HCT116 (cell line): Measurements from ENCODE around the gene FN3KRP. TPM values are rescaled to one million over a fixed set of nuclear protein-coding genes. Genes with fewer than 3 reads are reported as not detected.

ENCODE experiments used
- ATAC-seq: fragments of 200-7000 bp; cut with Tn5 transposase; 2 replicates; pipeline ENCODE4 v1.9.1; 2020; ENCODE audit warnings: mild to moderate bottlenecking, moderate library complexity
- BruUV-seq: library from RNA; stranded (reverse); fragments of 400-500 nt; replicated peaks from 2 replicates; lab custom pipeline; 2021; lab: Mats Ljungman, UMichigan
- CTCF ChIA-PET: fragments of 300-600 bp; sonication (Branson Sonifier 250); formaldehyde crosslinking; loops from one replicate; lab custom pipeline; 2021; ENCODE audit warnings: antibody characterized with exemption; lab: Charles Lee
- POLR2A ChIA-PET: fragments of 300-600, 350-600 bp; sonication (Branson Sonifier 250); formaldehyde crosslinking; loops from one replicate; lab custom pipeline; 2021; ENCODE audit warnings: antibody characterized with exemption; lab: Charles Lee
- RAD21 ChIA-PET, 2 experiments: fragments of 300-600 bp; sonication (Branson Sonifier 250); formaldehyde crosslinking; loops; one replicate each; lab custom pipeline; 2023; ENCODE audit warnings: low total read pairs in 2 of 2; ENCODE audit not compliant: uncharacterized antibody in 2 of 2, unreplicated experiment in 2 of 2, low non-redundant PET in 1 of 2; lab: Charles Lee
- DNase-seq: peaks from one replicate; pipeline ENCODE4 v3.0.0-alpha.2; 2010; ENCODE audit warnings: low read depth, low spot score
- H2AFZ ChIP-seq: fragments of 200-600 bp; shearing (Covaris generic), sonication (generic); 2 replicates; pipeline ENCODE4 v1.6.1; 2017; ENCODE audit warnings: low read depth, mixed run types, mixed read lengths, antibody characterized with exemption, low read length; ENCODE audit not compliant: poor library complexity, severe bottlenecking
- H3K27ac ChIP-seq: 2 replicates; pipeline ENCODE4 v1.5.1; 2012; ENCODE audit warnings: low read depth, low read length
- H3K27me3 ChIP-seq: fragments of 200-600 bp; sonication (generic); 2 replicates; pipeline ENCODE4 v1.6.1; 2016; ENCODE audit warnings: mixed run types, low read length, mixed read lengths; ENCODE audit not compliant: insufficient read depth
- H3K36me3 ChIP-seq, 2 experiments: fragments of 200-500 bp in 1 of 2; fragments of 200-600 bp in 1 of 2; sonication (Bioruptor generic) in 1 of 2; sonication (generic) in 1 of 2; 2 replicates each; pipeline versions ENCODE4 v1.5.1 to v1.6.1; 2014 to 2016; ENCODE audit warnings: low read length in 2 of 2, inconsistent platforms in 1 of 2, mixed read lengths in 1 of 2, mixed run types in 1 of 2; ENCODE audit not compliant: insufficient read depth in 2 of 2, control insufficient read depth in 1 of 2
- H3K4me1 ChIP-seq, 2 experiments: fragments of 200-600 bp in 1 of 2; sonication (generic) in 1 of 2; 2 replicates each; pipeline versions ENCODE4 v1.5.1 to v1.6.1; 2012 to 2017; ENCODE audit warnings: low read length in 2 of 2, inconsistent platforms in 1 of 2, mild to moderate bottlenecking in 1 of 2, mixed read lengths in 1 of 2, mixed run types in 1 of 2, moderate library complexity in 1 of 2; ENCODE audit not compliant: insufficient read depth in 2 of 2, control insufficient read depth in 1 of 2
- H3K4me2 ChIP-seq: fragments of 200-600 bp; sonication (generic); 2 replicates; pipeline ENCODE4 v1.6.1; 2017; ENCODE audit warnings: mixed run types, low read length, mixed read lengths
- H3K4me3 ChIP-seq, 2 experiments: fragments of 200-600 bp in 1 of 2; sonication (generic) in 1 of 2; replicated peaks in 1 of 2; 2 replicates each; pipeline ENCODE4 v1.5.1; 2011 to 2016; ENCODE audit warnings: low read length in 2 of 2, control low read depth in 1 of 2, low read depth in 1 of 2, mild to moderate bottlenecking in 1 of 2, mixed read lengths in 1 of 2, mixed run types in 1 of 2
- H3K79me2 ChIP-seq: fragments of 200-600 bp; sonication (generic); 2 replicates; pipeline ENCODE4 v1.6.1; 2017; ENCODE audit warnings: mild to moderate bottlenecking, mixed run types, low read length, moderate library complexity, mixed read lengths; ENCODE audit not compliant: insufficient read depth
- H3K9ac ChIP-seq: fragments of 200-600 bp; sonication (generic); 2 replicates; pipeline ENCODE4 v1.6.1; 2016; ENCODE audit warnings: low read length, mixed read lengths
- H3K9me2 ChIP-seq: fragments of 200-600 bp; sonication (generic), shearing (Covaris generic); 2 replicates; pipeline ENCODE4 v1.6.1; 2017; ENCODE audit warnings: mixed run types, mild to moderate bottlenecking, moderate library complexity; ENCODE audit not compliant: insufficient read depth
- H3K9me3 ChIP-seq, 2 experiments: fragments of 200-500 bp in 1 of 2; fragments of 200-600 bp in 1 of 2; sonication (Bioruptor generic) in 1 of 2; sonication (generic) in 1 of 2; 2 replicates each; pipeline ENCODE4 v1.6.1; 2014 to 2017; ENCODE audit warnings: low read length in 2 of 2, mixed read lengths in 2 of 2, inconsistent platforms in 1 of 2, low read depth in 1 of 2, mild to moderate bottlenecking in 1 of 2, mixed run types in 1 of 2, moderate library complexity in 1 of 2; ENCODE audit not compliant: control insufficient read depth in 1 of 2, insufficient read depth in 1 of 2
- H4K20me1 ChIP-seq: fragments of 200-600 bp; sonication (generic), shearing (Covaris generic); 2 replicates; pipeline ENCODE4 v1.6.1; 2017; ENCODE audit warnings: mixed run types, mild to moderate bottlenecking, moderate library complexity; ENCODE audit not compliant: insufficient read depth
- EGR1 ChIP-seq: IDR thresholded peaks from 2 replicates; pipeline ENCODE4 v1.6.1; 2012; ENCODE audit warnings: low read depth
- ELF1 ChIP-seq: IDR thresholded peaks from 2 replicates; pipeline ENCODE4 v1.6.1; 2012; ENCODE audit warnings: low read depth, borderline replicate concordance
- EZH2 ChIP-seq: fragments of 200-600 bp; sonication (generic); IDR thresholded peaks from 2 replicates; pipeline ENCODE4 v1.6.1; 2017; ENCODE audit warnings: antibody characterized with exemption, mixed run types
- MAX ChIP-seq: IDR thresholded peaks from 2 replicates; pipeline ENCODE4 v1.6.1; 2012
- POLR2A ChIP-seq: IDR thresholded peaks from 2 replicates; pipeline ENCODE4 v1.7.0; 2011; ENCODE audit warnings: borderline replicate concordance; ENCODE audit not compliant: insufficient read depth, insufficient read length; ENCODE audit errors: extremely low read depth
- POLR2AphosphoS5 ChIP-seq: IDR thresholded peaks from 2 replicates; pipeline ENCODE4 v1.6.1; 2011; ENCODE audit warnings: mild to moderate bottlenecking, low read depth, low read length, moderate library complexity
- RAD21 ChIP-seq: IDR thresholded peaks from 2 replicates; pipeline ENCODE4 v1.6.1; 2012; ENCODE audit warnings: low read depth, mild to moderate bottlenecking
- REST ChIP-seq: IDR thresholded peaks from 2 replicates; pipeline ENCODE4 v1.6.1; 2012; ENCODE audit warnings: low read depth
- SP1 ChIP-seq: IDR thresholded peaks from 2 replicates; pipeline ENCODE4 v1.6.1; 2012; ENCODE audit warnings: low read depth
- SRF ChIP-seq: IDR thresholded peaks from 2 replicates; pipeline ENCODE4 v1.6.1; 2012; ENCODE audit warnings: low read depth
- TCF7L2 ChIP-seq: IDR thresholded peaks from 2 replicates; pipeline ENCODE4 v1.7.0; 2011; ENCODE audit warnings: borderline replicate concordance, inconsistent platforms; ENCODE audit not compliant: insufficient read depth, insufficient read length; ENCODE audit errors: extremely low read depth
- YY1 ChIP-seq: IDR thresholded peaks from 2 replicates; pipeline ENCODE4 v1.6.1; 2011; ENCODE audit warnings: low read length, low read depth, moderate library complexity, mild to moderate bottlenecking; ENCODE audit not compliant: insufficient replicate concordance; ENCODE audit errors: extremely low read depth
- ZNF274 ChIP-seq: fragments of 200-500 bp; sonication (Bioruptor generic); IDR thresholded peaks from 2 replicates; pipeline ENCODE4 v1.6.1; 2014; ENCODE audit warnings: mild to moderate bottlenecking, low read depth, low read length, inconsistent platforms
- intact Hi-C: fragments of 100-400 bp; cut with micrococcal nuclease; formaldehyde crosslinking; loops from 2 replicates; pipeline ENCODE4 v1.10.0; 2022
- total RNA-seq: library from RNA; stranded (reverse); gene quantifications from one replicate; pipeline ENCODE4 v1.2.1, GENCODE V29; 2021; ENCODE audit not compliant: unreplicated experiment
- TF ChIP-seq, protein P1 (sequence below): IDR thresholded peaks from 2 replicates; pipeline ENCODE4 v1.6.1; 2011; ENCODE audit warnings: mild to moderate bottlenecking, low read length, moderate library complexity; ENCODE audit not compliant: insufficient replicate concordance; ENCODE audit errors: extremely low read depth
- TF ChIP-seq, protein P2 (sequence below): IDR thresholded peaks from 2 replicates; pipeline ENCODE4 v1.6.1; 2012

The FN3KRP gene
- total RNA-seq, 1 experiment from 2014 or later: 35.2 TPM

DNA sequence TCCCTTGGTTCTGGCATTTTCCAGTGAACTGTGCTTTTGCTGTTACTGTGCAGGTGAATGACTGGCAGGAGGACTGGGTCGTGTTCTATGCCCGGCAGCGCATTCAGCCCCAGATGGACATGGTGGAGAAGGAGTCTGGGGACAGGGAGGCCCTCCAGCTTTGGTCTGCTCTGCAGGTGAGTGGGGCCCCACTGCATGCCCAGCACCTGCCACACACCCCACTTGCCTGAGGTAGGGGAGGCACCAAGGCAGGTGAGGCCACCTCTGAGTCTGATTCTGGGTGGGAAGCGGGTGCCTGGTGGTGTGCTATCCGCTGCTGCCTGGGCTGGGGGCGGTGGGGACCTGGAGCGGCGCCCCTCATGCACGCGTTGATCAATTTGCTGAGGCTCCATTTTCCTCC is 9.9 kb downstream of the FN3KRP start:
- Histone ChIP-seq H3K9ac (no peak overlapping the region), H3K4me2 (no peak overlapping the region), H3K79me2 (no peaks in the 10 kb centered on the region), H3K4me3 (no peak overlapping the region), H3K4me1 (no peaks in the 10 kb centered on the region), H4K20me1 (no peaks in the 10 kb centered on the region), H3K9me3 (no peaks in the 10 kb centered on the region), H2AFZ (no peak overlapping the region), H3K9me2 (no peaks in the 10 kb centered on the region), H3K27me3 (no peaks in the 10 kb centered on the region), H3K36me3 (peaks cover 23 to 39% of the 10 kb centered on the region in 2 experiments), H3K27ac (no peak overlapping the region)
- intact Hi-C loops: no loop called here
- no peak for TF ChIP-seq REST
- TF ChIP-seq POLR2A: no peak
- TF ChIP-seq POLR2AphosphoS5: no peak
- no peak for TF ChIP-seq EZH2
- TF ChIP-seq, protein P1, sequence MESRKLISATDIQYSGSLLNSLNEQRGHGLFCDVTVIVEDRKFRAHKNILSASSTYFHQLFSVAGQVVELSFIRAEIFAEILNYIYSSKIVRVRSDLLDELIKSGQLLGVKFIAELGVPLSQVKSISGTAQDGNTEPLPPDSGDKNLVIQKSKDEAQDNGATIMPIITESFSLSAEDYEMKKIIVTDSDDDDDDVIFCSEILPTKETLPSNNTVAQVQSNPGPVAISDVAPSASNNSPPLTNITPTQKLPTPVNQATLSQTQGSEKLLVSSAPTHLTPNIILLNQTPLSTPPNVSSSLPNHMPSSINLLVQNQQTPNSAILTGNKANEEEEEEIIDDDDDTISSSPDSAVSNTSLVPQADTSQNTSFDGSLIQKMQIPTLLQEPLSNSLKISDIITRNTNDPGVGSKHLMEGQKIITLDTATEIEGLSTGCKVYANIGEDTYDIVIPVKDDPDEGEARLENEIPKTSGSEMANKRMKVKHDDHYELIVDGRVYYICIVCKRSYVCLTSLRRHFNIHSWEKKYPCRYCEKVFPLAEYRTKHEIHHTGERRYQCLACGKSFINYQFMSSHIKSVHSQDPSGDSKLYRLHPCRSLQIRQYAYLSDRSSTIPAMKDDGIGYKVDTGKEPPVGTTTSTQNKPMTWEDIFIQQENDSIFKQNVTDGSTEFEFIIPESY: no peak
- no peak for TF ChIP-seq SP1
- no peak for TF ChIP-seq ELF1
- TF ChIP-seq, protein P2, sequence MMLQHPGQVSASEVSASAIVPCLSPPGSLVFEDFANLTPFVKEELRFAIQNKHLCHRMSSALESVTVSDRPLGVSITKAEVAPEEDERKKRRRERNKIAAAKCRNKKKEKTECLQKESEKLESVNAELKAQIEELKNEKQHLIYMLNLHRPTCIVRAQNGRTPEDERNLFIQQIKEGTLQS: no peak
- no peak for TF ChIP-seq SRF
- TF ChIP-seq EGR1: no peak
- no peak for TF ChIP-seq MAX
- no peak for TF ChIP-seq TCF7L2
- TF ChIP-seq YY1: no peak
- TF ChIP-seq ZNF274: no peak
- no peak for TF ChIP-seq RAD21
- ChIA-PET CTCF (no interaction called here), POLR2A (interaction anchor here (0.6 kb wide), 1 partner anchor 10 kb away, joined by 6 read pairs; the partner anchor contains the start of gene FN3KRP), RAD21 (no interaction called here)
- DNase-seq (no peak), ATAC-seq (no peak)
- no TSS peak for BruUV-seq
